H9 (cell line): ENCODE results near the gene ZNF407. TPM values are rescaled to one million over a fixed set of nuclear protein-coding genes. Genes with fewer than 3 reads are reported as not detected.

Source experiments
- DNase-seq: peaks from one replicate; pipeline ENCODE4 v3.0.0-alpha.2; 2017
- H2AFZ ChIP-seq: one replicate; pipeline ENCODE4 v1.6.1; 2013; ENCODE audit warnings: mild to moderate bottlenecking, low read length, control low read depth, moderate library complexity
- H2AK5ac ChIP-seq: 2 replicates; pipeline ENCODE4 v1.6.1; 2013; ENCODE audit warnings: low read length, control low read depth, mixed read lengths; ENCODE audit not compliant: insufficient read length
- H2BK120ac ChIP-seq: one replicate; pipeline ENCODE4 v1.6.1; 2013; ENCODE audit warnings: low read depth, mild to moderate bottlenecking, low read length, control low read depth, inconsistent platforms; ENCODE audit not compliant: poor library complexity, severe bottlenecking
- H2BK12ac ChIP-seq: 2 replicates; pipeline ENCODE4 v1.6.1; 2013; ENCODE audit warnings: low read length, control low read depth, mixed read lengths, low read depth; ENCODE audit not compliant: insufficient read length
- H2BK15ac ChIP-seq: 2 replicates; pipeline ENCODE4 v1.6.1; 2013; ENCODE audit warnings: low read depth, low read length, control low read depth
- H2BK20ac ChIP-seq: one replicate; pipeline ENCODE4 v1.6.1; 2013; ENCODE audit warnings: low read depth, mild to moderate bottlenecking, low read length, control low read depth, inconsistent platforms; ENCODE audit not compliant: poor library complexity, severe bottlenecking
- H2BK5ac ChIP-seq: 2 replicates; pipeline ENCODE4 v1.6.1; 2013; ENCODE audit warnings: low read length, control low read depth, mixed read lengths; ENCODE audit not compliant: insufficient read length
- H3K14ac ChIP-seq: 2 replicates; pipeline ENCODE4 v1.6.1; 2013; ENCODE audit warnings: low read length, control low read depth; ENCODE audit not compliant: insufficient read depth
- H3K18ac ChIP-seq: 2 replicates; pipeline ENCODE4 v1.6.1; 2013; ENCODE audit warnings: low read depth, mild to moderate bottlenecking, mixed read lengths, low read length, control low read depth; ENCODE audit not compliant: insufficient read length
- H3K23ac ChIP-seq: 2 replicates; pipeline ENCODE4 v1.6.1; 2013; ENCODE audit warnings: low read length, control low read depth, mixed read lengths, low read depth; ENCODE audit not compliant: insufficient read length
- H3K23me2 ChIP-seq: 2 replicates; pipeline ENCODE4 v1.6.1; 2013; ENCODE audit warnings: low read depth, mild to moderate bottlenecking, mixed read lengths, low read length, control low read depth; ENCODE audit not compliant: insufficient read length, poor library complexity, severe bottlenecking
- H3K27ac ChIP-seq: 2 replicates; pipeline ENCODE4 v1.5.1; 2013; ENCODE audit warnings: low read length, control low read depth, mixed read lengths, low read depth; ENCODE audit not compliant: insufficient read length
- H3K27me3 ChIP-seq: 2 replicates; pipeline ENCODE4 v1.6.1; 2013; ENCODE audit warnings: low read length, control low read depth, inconsistent platforms; ENCODE audit not compliant: insufficient read depth
- H3K4ac ChIP-seq: 2 replicates; pipeline ENCODE4 v1.6.1; 2013; ENCODE audit warnings: low read depth, mild to moderate bottlenecking, control low read depth, inconsistent platforms, low read length, moderate library complexity
- H3K4me1 ChIP-seq: 2 replicates; pipeline ENCODE4 v1.6.1; 2013; ENCODE audit warnings: low read length, control low read depth, inconsistent platforms; ENCODE audit not compliant: insufficient read depth
- H3K4me2 ChIP-seq: 2 replicates; pipeline ENCODE4 v1.6.1; 2013; ENCODE audit warnings: low read length, control low read depth, mixed read lengths; ENCODE audit not compliant: insufficient read length, insufficient read depth
- H3K56ac ChIP-seq: 2 replicates; pipeline ENCODE4 v1.6.1; 2013; ENCODE audit warnings: low read depth, mild to moderate bottlenecking, mixed read lengths, low read length, control low read depth; ENCODE audit not compliant: insufficient read length
- H3K79me1 ChIP-seq: 2 replicates; pipeline ENCODE4 v1.6.1; 2013; ENCODE audit warnings: low read depth, mild to moderate bottlenecking, moderate library complexity, low read length, control low read depth, inconsistent platforms; ENCODE audit not compliant: insufficient read depth, poor library complexity, severe bottlenecking
- H3K79me2 ChIP-seq: 2 replicates; pipeline ENCODE4 v1.6.1; 2013; ENCODE audit warnings: low read length, control low read depth, inconsistent platforms; ENCODE audit not compliant: insufficient read depth
- H3K9ac ChIP-seq: 2 replicates; pipeline ENCODE4 v1.6.1; 2013; ENCODE audit warnings: low read length, control low read depth, mixed read lengths; ENCODE audit not compliant: insufficient read length; ENCODE audit errors: extremely low read depth
- H3K9me3 ChIP-seq: one replicate; pipeline ENCODE4 v1.6.1; 2013; ENCODE audit warnings: low read depth, low read length, inconsistent platforms; ENCODE audit not compliant: control insufficient read depth
- H3T11ph ChIP-seq: one replicate; pipeline ENCODE4 v1.6.1; 2013; ENCODE audit warnings: mild to moderate bottlenecking, low read length, control low read depth, inconsistent platforms
- H4K20me1 ChIP-seq: one replicate; pipeline ENCODE4 v1.6.1; 2013; ENCODE audit not compliant: control insufficient read depth, insufficient read length, insufficient read depth
- H4K5ac ChIP-seq: 2 replicates; pipeline ENCODE4 v1.6.1; 2013; ENCODE audit warnings: low read depth, mild to moderate bottlenecking, mixed read lengths, low read length, control low read depth; ENCODE audit not compliant: insufficient read length
- H4K8ac ChIP-seq: replicated peaks from 2 replicates; pipeline ENCODE4 v1.6.1; 2013; ENCODE audit warnings: low read length, control low read depth, mixed read lengths, low read depth; ENCODE audit not compliant: insufficient read length
- H4K91ac ChIP-seq: 2 replicates; pipeline ENCODE4 v1.6.1; 2013; ENCODE audit warnings: low read depth, mild to moderate bottlenecking, moderate library complexity, mixed read lengths, low read length, control low read depth; ENCODE audit not compliant: insufficient read length
- H3K27ac Mint-ChIP-seq, 3 experiments: 2 replicates in 2 of 3; 3 replicates in 1 of 3; pipeline ENCODE4 v1.8.0; 2020 to 2021; ENCODE audit warnings: mixed read lengths in 3 of 3, mild to moderate bottlenecking in 1 of 3, moderate library complexity in 1 of 3
- H3K27me3 Mint-ChIP-seq: 2 replicates; pipeline ENCODE4 v1.8.0; 2021; ENCODE audit warnings: low read depth, mild to moderate bottlenecking, moderate library complexity, mixed read lengths
- H3K36me3 Mint-ChIP-seq, 3 experiments: 2 replicates in 2 of 3; 3 replicates in 1 of 3; pipeline ENCODE4 v1.8.0; 2020 to 2021; ENCODE audit warnings: low read depth in 3 of 3, mixed read lengths in 3 of 3; ENCODE audit not compliant: insufficient read depth in 1 of 3
- H3K4me1 Mint-ChIP-seq, 2 experiments: 2 replicates each; pipeline ENCODE4 v1.8.0; 2020; ENCODE audit warnings: mixed read lengths in 2 of 2
- H3K4me3 Mint-ChIP-seq, 2 experiments: 2 replicates in 1 of 2; 3 replicates in 1 of 2; pipeline ENCODE4 v1.8.0; 2020 to 2021; ENCODE audit warnings: mild to moderate bottlenecking in 2 of 2, mixed read lengths in 2 of 2, moderate library complexity in 1 of 2
- H3K9me3 Mint-ChIP-seq, 2 experiments: 2 replicates in 1 of 2; 3 replicates in 1 of 2; pipeline ENCODE4 v1.8.0; 2020; ENCODE audit warnings: mild to moderate bottlenecking in 2 of 2, mixed read lengths in 2 of 2, moderate library complexity in 1 of 2
- WGBS: extraction: QIAGEN DNeasy Blood & Tissue Kit; methylation state at CpG from one replicate; pipeline ENCODE4 v1.1.7; 2013; ENCODE audit warnings: missing lambda C conversion rate, low lambda C conversion rate, mixed read lengths; ENCODE audit not compliant: insufficient read length; ENCODE audit errors: extremely low coverage; 5-methylcytosine and 5-hydroxymethylcytosine counted together
- total RNA-seq: library from RNA; stranded (reverse); gene quantifications from 2 replicates; pipeline ENCODE4 v1.2.1, GENCODE V29; 2021
- TF ChIP-seq, protein P1 (sequence below): fragments of 200-600 bp; sonication (generic); conservative IDR thresholded peaks from 3 replicates; pipeline ENCODE4 v1.8.0; 2021; ENCODE audit warnings: antibody characterized with exemption, mild to moderate bottlenecking

Gene ZNF407
- total RNA-seq, 1 experiment from 2014 or later, result 8.7 TPM

DNA sequence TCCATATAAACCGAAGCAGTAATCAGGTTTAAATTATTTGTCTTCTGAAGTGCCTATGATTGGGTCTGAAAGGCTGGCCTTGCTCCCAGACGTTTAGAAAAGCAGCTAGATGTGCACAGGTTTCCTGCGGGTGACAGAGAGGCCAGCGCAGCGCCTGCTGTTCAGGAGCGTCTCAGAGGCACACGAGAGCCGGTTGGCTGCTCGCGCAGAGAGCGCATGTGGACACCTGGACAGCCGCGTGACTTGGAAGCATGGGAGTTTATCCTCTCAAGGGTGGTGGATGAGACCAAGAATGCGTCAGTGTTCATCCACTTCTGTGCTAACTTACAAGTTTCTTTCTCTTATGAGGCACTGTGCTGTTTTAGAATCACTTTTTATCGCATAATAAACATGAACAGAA, 307.6 kb downstream of the ZNF407 start:
- no peak overlapping the region for H3K23ac ChIP-seq
- H2BK12ac ChIP-seq, result no peak overlapping the region
- H2AK5ac ChIP-seq, result no peak overlapping the region
- H3K27ac ChIP-seq, result no peak overlapping the region
- H3K79me1 ChIP-seq, result no peaks in the 10 kb centered on the region
- H4K5ac ChIP-seq, result no peak overlapping the region
- Mint-ChIP-seq H3K9me3 (no peaks in the 10 kb centered on the region), H3K36me3 (no peaks in the 10 kb centered on the region), H3K27me3 (no peaks in the 10 kb centered on the region), H3K4me1 (peaks cover 6 to 7% of the 10 kb centered on the region in 2 experiments; a peak in 2 of 4 replicates), H3K4me3 (no peak overlapping the region), H3K27ac (peak overlapping the region in 1 of 3 experiments; percentile 81; a peak in 2 of 7 replicates)
- no peak overlapping the region for H3K4me2 ChIP-seq
- no peaks in the 10 kb centered on the region for H3K27me3 ChIP-seq
- no peak overlapping the region for H2BK120ac ChIP-seq
- no peak overlapping the region for H3K14ac ChIP-seq
- TF ChIP-seq, protein P1, sequence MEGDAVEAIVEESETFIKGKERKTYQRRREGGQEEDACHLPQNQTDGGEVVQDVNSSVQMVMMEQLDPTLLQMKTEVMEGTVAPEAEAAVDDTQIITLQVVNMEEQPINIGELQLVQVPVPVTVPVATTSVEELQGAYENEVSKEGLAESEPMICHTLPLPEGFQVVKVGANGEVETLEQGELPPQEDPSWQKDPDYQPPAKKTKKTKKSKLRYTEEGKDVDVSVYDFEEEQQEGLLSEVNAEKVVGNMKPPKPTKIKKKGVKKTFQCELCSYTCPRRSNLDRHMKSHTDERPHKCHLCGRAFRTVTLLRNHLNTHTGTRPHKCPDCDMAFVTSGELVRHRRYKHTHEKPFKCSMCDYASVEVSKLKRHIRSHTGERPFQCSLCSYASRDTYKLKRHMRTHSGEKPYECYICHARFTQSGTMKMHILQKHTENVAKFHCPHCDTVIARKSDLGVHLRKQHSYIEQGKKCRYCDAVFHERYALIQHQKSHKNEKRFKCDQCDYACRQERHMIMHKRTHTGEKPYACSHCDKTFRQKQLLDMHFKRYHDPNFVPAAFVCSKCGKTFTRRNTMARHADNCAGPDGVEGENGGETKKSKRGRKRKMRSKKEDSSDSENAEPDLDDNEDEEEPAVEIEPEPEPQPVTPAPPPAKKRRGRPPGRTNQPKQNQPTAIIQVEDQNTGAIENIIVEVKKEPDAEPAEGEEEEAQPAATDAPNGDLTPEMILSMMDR, result no peak
- DNase-seq, result no peak
- WGBS, result no CpG with 5 or more reads among the region's 15 CpGs
- no peak overlapping the region for H2BK20ac ChIP-seq
- no peak overlapping the region for H3T11ph ChIP-seq
- H3K23me2 ChIP-seq, result no peaks in the 10 kb centered on the region
- no peak overlapping the region for H4K8ac ChIP-seq
- H2BK15ac ChIP-seq, result no peak overlapping the region
- no peaks in the 10 kb centered on the region for H3K9me3 ChIP-seq
- H3K18ac ChIP-seq, result no peak overlapping the region
- H4K20me1 ChIP-seq, result no peaks in the 10 kb centered on the region
- H3K79me2 ChIP-seq, result no peaks in the 10 kb centered on the region
- no peak overlapping the region for H4K91ac ChIP-seq
- H3K9ac ChIP-seq, result no peak overlapping the region
- no peak overlapping the region for H2AFZ ChIP-seq
- no peaks in the 10 kb centered on the region; the same call in 1 of the 2 replicates for H3K4me1 ChIP-seq
- no peak overlapping the region for H3K4ac ChIP-seq
- H2BK5ac ChIP-seq, result no peak overlapping the region
- no peak overlapping the region for H3K56ac ChIP-seq
